GM12864 (cell line): ENCODE data around the gene TOX4.

Experiments
- DNase-seq: peaks from one replicate; pipeline ENCODE4 v3.0.0-alpha.2; 2011; ENCODE audit warnings: low read depth
- H3K4me3 ChIP-seq: 2 replicates; pipeline ENCODE4 v1.5.1; 2011; ENCODE audit warnings: mild to moderate bottlenecking, low read depth, low read length, control low read depth
- TF ChIP-seq, protein P1 (sequence below): IDR thresholded peaks from 2 replicates; pipeline ENCODE4 v1.5.1; 2011; ENCODE audit warnings: low read depth, mild to moderate bottlenecking, moderate library complexity, low read length, control low read depth, inconsistent platforms; ENCODE audit errors: missing control alignments

TOX4 gene

DNA sequence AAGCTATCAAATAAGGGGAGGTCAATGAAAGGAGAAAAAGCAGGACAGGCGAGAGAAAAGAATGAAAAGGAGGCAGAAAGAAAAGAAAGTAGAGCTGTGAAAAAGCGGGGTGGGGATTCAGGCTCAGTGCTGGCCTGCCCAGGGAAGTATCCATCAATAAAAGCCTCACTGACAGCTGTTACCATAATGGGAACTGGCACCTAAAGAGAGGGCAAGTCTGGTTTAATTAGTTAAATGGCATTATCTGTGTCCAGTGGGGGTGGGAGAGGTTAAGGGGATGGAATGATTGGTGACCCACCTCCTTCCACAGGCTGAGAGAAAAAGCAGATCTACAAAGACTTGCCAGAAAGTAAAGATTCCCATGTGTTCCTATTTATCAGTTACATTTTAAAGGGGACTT lies 41.7 kb downstream of the TOX4 start:
- TF ChIP-seq, protein P1, sequence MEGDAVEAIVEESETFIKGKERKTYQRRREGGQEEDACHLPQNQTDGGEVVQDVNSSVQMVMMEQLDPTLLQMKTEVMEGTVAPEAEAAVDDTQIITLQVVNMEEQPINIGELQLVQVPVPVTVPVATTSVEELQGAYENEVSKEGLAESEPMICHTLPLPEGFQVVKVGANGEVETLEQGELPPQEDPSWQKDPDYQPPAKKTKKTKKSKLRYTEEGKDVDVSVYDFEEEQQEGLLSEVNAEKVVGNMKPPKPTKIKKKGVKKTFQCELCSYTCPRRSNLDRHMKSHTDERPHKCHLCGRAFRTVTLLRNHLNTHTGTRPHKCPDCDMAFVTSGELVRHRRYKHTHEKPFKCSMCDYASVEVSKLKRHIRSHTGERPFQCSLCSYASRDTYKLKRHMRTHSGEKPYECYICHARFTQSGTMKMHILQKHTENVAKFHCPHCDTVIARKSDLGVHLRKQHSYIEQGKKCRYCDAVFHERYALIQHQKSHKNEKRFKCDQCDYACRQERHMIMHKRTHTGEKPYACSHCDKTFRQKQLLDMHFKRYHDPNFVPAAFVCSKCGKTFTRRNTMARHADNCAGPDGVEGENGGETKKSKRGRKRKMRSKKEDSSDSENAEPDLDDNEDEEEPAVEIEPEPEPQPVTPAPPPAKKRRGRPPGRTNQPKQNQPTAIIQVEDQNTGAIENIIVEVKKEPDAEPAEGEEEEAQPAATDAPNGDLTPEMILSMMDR = no peak
- no peak for DNase-seq
- no peak overlapping the region for H3K4me3 ChIP-seq

DNA sequence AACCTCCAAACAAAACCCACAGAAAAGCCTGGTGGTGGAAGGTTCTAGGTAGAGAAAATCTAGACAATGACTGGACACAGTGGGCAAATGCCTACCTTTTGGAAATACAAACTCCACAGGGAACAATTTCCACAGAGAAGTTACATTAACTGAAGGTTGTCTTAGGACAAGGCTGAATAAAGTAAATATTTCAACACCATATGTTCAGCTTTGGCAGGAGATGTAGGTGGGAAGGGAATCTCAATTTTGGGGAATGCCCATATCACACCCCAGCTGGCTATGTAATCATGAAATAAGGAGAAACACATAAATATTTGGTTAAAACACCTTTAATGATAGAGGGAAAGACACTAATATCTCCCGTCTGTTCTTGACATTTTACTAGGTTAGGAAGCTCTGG lies 43.8 kb downstream of the TOX4 start:
- no peak overlapping the region for H3K4me3 ChIP-seq
- DNase-seq = no peak
- TF ChIP-seq, protein P1 = no peak

DNA sequence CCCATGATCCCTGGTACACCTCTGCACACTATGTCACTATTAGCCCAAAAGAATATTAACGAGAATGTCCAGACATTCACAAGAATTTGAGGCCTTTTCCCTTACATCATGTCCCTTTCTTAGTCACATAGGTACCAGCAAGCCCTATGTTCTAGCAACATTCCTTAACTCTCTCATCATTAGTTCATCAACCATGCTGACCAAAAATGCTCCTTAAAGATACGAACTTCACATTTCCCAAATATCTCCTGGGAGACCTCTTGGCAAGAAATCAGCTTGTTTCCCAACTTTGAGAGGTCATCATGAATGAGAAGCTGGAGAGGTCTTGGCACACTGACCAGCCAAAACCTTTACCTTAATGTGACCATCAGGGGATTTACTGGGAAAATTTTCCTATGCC lies 44.5 kb downstream of the TOX4 start:
- H3K4me3 ChIP-seq = no peak overlapping the region
- no peak for DNase-seq
- TF ChIP-seq, protein P1 = no peak

DNA sequence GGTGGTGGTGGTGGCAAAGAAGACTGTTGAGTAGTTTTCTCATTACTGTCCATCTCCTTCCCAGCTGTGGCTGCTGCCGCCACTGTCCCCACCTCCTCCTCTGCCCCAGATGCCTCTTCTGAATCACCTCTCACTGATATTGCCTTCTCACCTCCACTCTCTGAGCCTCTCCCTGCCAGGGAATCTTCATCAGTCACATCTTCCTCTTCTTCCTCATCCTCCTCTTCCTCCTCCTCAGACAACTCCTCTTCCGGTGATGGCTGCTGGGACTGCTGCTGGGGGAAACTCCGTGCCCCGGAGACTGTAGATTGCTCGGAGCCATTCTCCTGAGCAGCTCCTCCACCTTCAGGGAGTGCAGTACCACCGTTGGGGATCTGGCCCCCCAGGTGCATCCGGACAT lies 46.2 kb downstream of the TOX4 start:
- DNase-seq = no peak
- H3K4me3 ChIP-seq = no peak overlapping the region
- TF ChIP-seq, protein P1 = no peak

DNA sequence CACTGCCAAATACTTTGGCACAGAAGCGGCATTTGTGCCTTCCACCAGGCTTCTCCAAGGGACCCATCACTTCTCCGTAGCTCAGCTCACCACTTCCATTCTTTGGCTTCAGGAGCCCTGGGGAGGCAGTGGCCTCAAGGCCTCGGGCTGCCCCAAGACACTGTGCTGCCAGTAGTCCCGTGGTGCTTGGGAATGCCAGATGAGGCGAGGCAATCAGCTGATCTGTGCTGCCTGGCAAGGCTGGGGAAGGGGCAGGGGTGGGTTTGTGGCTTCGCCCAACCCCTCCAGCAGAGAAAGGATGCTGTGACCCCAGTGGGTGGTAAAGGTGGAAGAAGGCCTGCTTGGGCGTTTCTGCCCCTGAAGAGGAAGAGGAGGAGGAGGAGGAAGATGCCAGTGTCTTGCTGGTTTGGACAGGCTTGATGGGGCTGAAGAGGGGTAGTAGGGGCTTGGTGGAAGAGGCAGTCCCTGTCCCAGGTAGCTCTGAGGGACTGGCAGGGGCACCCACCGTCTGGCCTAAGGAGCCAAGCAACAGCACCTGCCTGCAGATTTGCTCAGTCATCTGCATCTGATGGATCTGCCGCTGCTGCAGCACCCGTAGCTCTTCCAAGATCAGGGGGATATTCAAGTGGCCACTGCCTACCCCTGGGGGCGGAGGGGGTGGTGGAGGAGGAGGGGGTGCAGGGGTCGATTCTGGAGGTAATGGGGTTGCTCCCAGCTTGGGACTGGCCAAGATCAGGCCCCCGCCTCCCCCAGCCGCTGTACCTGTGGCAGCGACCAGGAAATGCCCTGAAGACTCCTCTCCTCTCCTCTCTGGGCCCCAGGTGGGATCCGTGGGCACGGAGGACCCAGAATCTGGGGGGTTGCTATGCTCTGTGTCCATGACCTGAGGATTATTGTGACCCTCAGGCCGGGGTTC lies 47.8 kb downstream of the TOX4 start:
- no peak for DNase-seq
- no peak overlapping the region for H3K4me3 ChIP-seq
- TF ChIP-seq, protein P1 = no peak

DNA sequence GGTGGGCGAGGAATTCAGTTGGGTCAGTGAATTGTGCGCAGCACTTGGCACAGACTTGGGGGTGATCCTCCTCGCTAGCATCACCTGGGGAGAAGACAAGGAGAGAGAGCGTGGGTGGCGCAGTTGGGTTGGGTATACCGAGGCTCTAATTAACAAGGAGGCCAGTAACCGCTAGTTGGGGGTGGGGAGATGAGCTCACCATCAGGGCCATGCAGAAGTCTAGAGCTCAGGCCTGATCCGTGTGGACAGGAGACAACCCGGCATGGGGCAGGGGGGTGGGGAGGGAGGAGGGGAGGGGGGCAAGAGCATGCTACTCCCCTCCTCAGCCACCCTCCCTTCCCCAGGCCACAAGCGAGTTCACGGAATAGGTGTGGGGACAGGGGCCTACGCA lies 48.6 kb downstream of the TOX4 start:
- DNase-seq = no peak
- TF ChIP-seq, protein P1 = no peak
- peak overlapping the region; percentile 56 for H3K4me3 ChIP-seq

DNA sequence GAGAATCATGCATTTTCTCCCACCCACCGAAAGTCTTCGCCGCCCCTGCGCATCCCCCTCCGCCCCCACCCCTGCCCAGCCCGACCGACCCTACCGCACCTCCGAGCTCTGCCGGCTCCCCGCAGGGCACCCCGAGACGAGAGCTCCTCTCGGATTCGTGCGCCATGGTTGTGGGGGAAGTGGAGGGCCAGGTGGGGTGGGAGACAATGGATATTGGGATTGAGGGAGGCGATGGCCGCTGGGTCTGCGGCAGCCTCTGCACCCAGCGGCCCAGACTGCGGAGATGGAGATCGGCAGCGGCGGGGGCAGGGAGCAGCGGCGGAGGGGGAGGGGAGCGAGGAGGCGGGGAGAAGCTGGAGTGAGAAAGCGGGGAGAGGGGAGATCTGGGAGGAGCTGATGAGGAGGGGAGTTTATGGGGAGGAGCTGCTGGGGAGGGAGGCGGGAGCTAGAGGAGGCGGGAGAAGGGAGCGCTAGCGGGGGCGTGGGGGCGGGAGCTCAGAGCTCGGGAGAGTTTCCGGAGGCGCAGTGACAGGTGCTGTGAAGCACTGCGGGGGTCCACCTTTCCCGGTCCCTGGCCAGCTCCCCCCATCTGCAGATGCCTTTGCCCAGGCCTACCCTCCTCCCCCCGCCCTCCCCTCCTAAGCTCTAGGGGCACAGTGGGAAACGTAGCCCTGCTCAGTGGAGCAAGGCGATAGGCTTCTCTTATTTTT lies 49.1 kb downstream of the TOX4 start, which contains the start of gene SALL2:
TSS of gene SALL2 (minus strand) at position 385 of the 710 bp plus-strand sequence. CDS start at position 166, 219 bp downstream.
- TF ChIP-seq, protein P1 = no peak
- peak within 1 kb of the TSS; percentile 56 for H3K4me3 ChIP-seq
- no peak for DNase-seq
